Ishikawa (cell line): ENCODE data around the gene TANGO6.

Source experiments
- CEBPB ChIP-seq: IDR thresholded peaks from 2 replicates; pipeline ENCODE4 v1.6.1; 2012
- CREB1 ChIP-seq: IDR thresholded peaks from 2 replicates; pipeline ENCODE4 v1.6.1; 2012; ENCODE audit warnings: low read depth
- EGR1 ChIP-seq: IDR thresholded peaks from 2 replicates; pipeline ENCODE4 v1.6.1; 2012
- EP300 ChIP-seq: IDR thresholded peaks from 2 replicates; pipeline ENCODE4 v1.6.1; 2012; ENCODE audit warnings: borderline replicate concordance
- MAX ChIP-seq: IDR thresholded peaks from 2 replicates; pipeline ENCODE4 v1.6.1; 2012
- REST ChIP-seq: IDR thresholded peaks from 2 replicates; pipeline ENCODE4 v1.6.1; 2012; ENCODE audit warnings: low read depth, mild to moderate bottlenecking
- TAF1 ChIP-seq: IDR thresholded peaks from 2 replicates; pipeline ENCODE4 v1.6.1; 2012; ENCODE audit warnings: low read depth, mild to moderate bottlenecking
- YY1 ChIP-seq: IDR thresholded peaks from 2 replicates; pipeline ENCODE4 v1.6.1; 2012; ENCODE audit warnings: low read depth
- TF ChIP-seq, protein P1 (sequence below): IDR thresholded peaks from 2 replicates; pipeline ENCODE4 v1.6.1; 2012

GRCh38 chr16:69073181-69073702 lies 229.9 kb downstream of the TANGO6 start:
- no peak for TF ChIP-seq CREB1
- TF ChIP-seq EP300, result no peak
- TF ChIP-seq TAF1, result no peak
- TF ChIP-seq REST, result no peak
- TF ChIP-seq, protein P1, sequence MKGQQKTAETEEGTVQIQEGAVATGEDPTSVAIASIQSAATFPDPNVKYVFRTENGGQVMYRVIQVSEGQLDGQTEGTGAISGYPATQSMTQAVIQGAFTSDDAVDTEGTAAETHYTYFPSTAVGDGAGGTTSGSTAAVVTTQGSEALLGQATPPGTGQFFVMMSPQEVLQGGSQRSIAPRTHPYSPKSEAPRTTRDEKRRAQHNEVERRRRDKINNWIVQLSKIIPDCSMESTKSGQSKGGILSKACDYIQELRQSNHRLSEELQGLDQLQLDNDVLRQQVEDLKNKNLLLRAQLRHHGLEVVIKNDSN, result no peak
- no peak for TF ChIP-seq YY1
- no peak for TF ChIP-seq CEBPB
- TF ChIP-seq EGR1, result no peak
- TF ChIP-seq MAX, result no peak
